NCI-H526 (cell line): ENCODE measurements around the gene HK2.
"Not testable (repeated sequence)": the region's sequence is repeated elsewhere in the genome, so short reads cannot be mapped to it uniquely, and the experiment has no call there.

Experiments used
- DNase-seq, 2 experiments: peaks; one replicate each; lab custom pipeline; 2025; lab: John Stamatoyannopoulos, UW

The HK2 gene

GRCh38 chr2:74895001-74895400 is 61.1 kb downstream of the HK2 start:
- no peak for DNase-seq

GRCh38 chr2:74896232-74896631 is 62.3 kb downstream of the HK2 start:
- DNase-seq = no peak

GRCh38 chr2:74900225-74900624 is 66.3 kb downstream of the HK2 start:
- not testable (repeated sequence) for DNase-seq

DNA sequence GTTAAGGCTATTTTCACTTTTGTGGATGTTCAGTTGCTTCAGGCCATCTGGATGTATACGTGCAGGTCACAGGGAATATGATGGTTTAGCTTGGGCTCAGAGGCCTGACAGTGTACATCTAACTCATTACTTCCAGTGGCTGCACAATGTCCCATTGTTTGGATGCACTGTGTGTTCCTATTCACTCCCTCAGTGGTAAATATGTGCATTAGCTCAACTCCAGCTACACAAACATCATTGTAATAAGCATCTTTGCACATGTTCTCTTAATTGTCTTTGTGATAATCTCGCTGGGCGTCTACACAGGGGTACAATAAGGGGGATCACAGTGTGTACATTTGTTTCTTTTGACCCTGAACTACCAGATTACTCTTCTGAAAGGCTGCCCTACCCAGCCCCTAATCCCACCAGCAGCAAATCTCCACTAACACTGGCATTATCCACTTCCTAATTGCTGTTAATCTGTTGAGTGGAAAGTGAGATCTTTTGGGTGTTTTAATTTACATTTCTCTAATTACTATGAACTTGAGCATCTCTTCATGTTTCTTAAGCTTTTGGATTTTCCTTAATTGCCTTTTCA is 68.4 kb downstream of the HK2 start:
- peak; percentile 40 to 54 for DNase-seq

DNA sequence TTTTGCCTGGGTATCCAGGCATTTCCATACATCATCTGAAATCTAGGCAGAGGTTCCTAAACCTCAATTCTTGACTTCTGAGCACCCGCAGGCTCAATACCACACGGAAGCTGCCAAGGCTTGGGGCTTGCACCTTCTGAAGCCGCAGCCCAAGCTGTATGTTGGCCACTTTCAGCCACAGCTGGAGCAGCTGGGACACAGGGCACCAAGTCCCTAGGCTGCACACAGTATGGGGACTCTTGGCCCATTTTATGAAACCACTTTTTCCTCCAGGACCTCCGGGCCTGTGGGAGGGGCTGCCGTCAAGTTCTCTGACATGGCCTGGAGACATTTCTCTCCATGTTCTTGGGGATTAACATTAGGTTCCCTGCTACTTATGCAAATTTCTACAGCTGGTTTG is 72.5 kb downstream of the HK2 start:
- no peak for DNase-seq

GRCh38 chr2:74907560-74907959 is 73.6 kb downstream of the HK2 start:
- not testable (repeated sequence) for DNase-seq

- peak; percentile 23 to 46 for DNase-seq
These were observed 75.0 kb downstream of the HK2 start for GRCh38 chr2:74908748-74909444.

- no peak for DNase-seq
These were observed 76.3 kb downstream of the HK2 start for GRCh38 chr2:74910245-74910644.

DNA sequence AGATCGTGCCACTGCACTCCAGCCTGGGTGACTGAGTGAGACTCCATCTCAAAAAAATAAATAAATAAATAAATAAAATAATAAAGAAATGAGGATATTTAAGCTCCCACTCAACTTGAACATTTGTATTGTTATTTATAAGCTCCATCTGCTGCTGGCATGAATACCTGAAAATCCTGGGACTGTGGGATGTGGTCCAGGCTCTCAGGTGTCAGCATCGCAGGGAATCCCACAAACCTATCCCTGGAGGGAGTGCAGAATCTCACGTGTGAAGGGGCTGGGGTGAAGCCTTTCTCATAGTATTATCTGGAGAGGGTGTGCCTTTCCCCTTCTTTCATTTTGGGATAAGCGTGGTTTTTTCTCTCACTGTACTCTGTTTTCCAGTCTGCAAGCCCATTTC is 77.1 kb downstream of the HK2 start:
- no peak for DNase-seq

GRCh38 chr2:74915743-74916142 is 81.8 kb downstream of the HK2 start:
- DNase-seq = no peak

GRCh38 chr2:74916394-74916793 is 82.5 kb downstream of the HK2 start:
- no peak for DNase-seq

DNA sequence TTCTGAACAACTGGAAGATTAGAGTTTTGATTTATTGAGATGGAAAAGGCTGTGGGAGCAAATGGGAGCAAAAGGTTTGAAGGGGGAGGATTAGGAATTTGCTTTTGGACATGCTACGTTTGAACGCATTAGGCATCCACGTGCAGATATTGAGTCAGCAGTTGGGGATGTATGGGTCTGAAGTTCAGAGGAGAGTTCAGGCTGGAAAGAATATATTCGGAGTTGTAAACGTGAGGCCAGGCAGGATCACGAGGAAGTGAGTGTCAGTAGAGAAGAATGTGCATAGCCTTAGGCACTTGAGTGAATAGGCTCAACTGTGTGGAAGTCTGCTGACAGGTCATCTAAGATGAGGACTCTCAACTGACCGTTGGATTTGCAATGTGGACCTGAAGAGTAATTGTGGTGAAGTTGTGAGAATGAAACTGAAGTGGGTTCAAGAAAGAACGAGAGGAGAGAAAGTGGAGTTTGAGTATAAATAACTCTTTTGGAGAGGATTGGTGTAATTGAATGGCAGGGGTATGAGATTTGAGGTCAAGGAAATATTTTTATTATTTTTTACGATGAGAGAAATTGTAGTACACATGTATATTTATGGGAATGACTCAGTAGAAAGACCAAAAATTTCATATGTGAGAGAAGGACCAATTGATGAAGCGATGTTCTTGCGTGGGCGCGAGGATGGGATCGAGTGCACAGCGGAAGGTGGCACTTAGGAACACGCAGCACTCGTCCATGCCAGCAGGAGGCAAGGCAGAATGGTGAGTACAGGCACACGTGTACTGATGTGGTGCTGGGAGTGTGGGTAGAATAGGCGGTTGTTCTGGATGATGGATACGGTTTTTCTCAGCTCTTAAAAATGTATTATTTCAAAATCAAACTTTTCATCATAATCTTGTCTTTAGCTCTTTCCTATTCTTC is 84.0 kb downstream of the HK2 start:
- DNase-seq = peak in 1 of 2 experiments; percentile 20

DNA sequence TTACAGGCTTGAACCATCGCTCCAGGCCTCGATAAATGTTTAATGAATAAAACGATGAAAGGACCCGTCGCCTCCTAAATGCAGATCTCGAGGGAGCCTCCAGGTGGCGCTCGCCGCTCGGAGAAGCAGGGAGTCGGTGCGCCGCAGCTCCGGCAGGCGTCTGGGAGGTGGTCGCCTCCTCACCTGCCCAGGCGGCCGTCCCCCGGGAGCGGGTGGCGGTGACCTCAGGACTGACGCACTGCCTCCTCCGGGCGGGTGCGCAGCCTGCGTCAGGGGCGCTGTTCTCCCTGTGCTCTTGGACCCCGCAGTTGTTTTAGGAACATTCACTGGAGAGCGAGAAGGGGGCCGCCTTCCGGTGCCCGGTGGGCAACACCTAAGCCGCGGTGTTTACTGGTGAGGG is 85.9 kb downstream of the HK2 start:
- DNase-seq = peak; percentile 65 to 75

DNA sequence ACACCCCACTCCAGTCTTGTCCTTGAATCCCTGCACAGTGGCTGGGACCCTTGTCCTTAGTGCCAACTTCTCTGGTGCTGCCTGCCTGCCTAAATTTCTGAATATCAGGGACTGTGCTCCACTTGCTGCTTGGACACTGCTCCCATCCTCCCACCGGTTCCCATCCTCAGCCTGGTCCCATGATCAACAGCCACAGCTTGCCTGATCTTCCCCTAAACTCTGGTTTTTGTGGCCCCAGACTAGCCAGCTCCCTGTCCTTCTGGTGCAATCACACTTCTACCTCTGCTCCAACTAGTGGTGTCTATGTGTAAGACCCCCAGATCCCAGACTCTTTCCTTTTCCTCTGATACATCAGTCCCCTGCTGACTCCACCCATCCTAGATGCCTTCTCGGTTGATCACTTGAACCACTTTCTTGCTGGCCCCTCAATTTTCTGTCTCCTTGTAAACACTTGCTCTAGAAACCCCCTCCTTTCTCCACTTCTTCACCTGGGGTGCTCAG is 87.4 kb downstream of the HK2 start:
- no peak for DNase-seq

DNA sequence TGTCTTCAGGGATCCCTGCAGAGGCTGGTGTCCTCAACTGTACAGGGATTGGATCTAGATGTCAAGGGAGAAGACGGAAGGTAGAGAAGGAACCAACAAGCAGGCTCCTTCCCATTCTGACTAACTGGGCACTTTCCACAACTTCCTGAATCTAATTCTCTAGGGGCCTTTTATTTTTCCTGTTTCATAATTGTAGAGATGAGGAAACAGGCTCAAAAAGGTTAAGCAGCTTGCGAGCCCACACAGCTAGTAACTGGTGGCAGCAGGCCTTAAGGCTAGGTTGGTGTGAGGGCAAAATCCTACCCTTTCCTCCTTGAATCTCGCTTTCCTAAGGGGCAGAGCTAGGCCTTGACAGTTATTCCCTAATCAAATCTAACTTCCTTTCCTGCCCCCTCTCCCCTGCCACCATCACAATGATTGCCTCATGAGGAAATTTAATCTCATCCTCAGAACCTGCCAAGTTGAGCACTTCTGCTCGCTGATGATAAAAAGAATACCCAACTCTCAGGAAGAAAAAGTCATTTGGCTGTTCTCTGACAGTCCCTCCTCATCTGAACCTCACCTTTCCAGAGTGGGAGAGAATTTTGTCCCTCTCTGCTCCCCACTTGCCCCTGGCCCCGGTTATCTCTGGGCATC is 88.8 kb downstream of the HK2 start:
- no peak for DNase-seq

DNA sequence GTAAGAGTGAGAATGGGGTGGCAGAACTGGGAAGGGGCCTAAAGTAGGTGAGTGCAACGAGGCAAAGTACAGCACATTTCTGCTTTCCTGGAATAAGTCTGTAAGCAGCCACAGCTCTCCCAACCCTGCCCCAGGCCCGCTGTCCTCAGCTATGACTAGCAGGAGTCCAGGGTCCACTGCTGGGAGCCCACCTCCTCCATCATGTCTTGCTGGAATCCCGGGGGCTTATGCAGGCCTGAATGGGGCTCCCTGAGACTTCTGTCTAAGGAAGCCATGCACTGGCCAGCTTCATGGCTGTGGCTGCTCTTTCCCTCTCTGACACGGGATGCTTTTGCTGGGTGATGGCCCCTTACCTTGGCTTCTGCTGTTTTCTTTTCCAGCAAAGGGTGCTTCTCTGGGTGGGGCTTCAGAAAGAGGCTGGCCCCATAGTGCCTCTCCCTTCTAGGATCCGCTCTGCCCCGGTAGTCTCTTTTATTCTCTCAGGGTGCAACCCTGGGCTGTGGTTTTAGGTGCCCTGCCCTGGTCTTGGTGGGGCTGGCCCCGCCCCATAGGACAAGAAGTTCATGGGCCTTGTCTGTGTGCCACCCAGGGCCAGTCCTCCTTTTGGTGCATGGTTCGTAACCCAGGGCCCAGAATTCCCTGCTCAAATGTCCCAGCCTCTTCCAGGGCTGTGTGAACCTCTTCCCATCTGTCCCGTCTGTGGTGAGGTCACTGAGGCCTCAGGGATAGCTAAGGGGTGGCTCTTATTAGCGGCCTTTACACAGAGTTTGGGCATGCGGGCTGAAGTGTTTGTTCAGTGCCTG is 90.7 kb downstream of the HK2 start:
- no peak for DNase-seq

- no peak for DNase-seq
These were observed 91.4 kb downstream of the HK2 start for GRCh38 chr2:74925361-74925786.

GRCh38 chr2:74927621-74928020 is 93.7 kb downstream of the HK2 start:
- DNase-seq = no peak

- no peak for DNase-seq
These were observed 97.0 kb downstream of the HK2 start for GRCh38 chr2:74930811-74931486.

GRCh38 chr2:74931940-74932339 is 98.0 kb downstream of the HK2 start:
- DNase-seq = no peak

- DNase-seq = no peak
These were observed 102.1 kb downstream of the HK2 start for GRCh38 chr2:74935975-74936391.
